ENCODE measurements around the gene RAB26. TPM values are rescaled to one million over a fixed set of nuclear protein-coding genes. Genes with fewer than 3 reads are reported as not detected.
"Not testable (repeated sequence)": the region's sequence is repeated elsewhere in the genome, so short reads cannot be mapped to it uniquely, and the experiment has no call there.

RAB26 gene
- polyA plus RNA-seq, 1 donor (not counting 4 experiments of a cell fraction or from before 2014, with no cell fraction given), result 0.58 TPM

GRCh38 chr16:2124694-2125444, 23.6 kb upstream of the RAB26 start:
- H3K36me3 ChIP-seq (ENCODE audit: control insufficient read depth in 2 of 2, extremely low read depth in 1 of 2, insufficient read depth in 2 of 2, low read length in 2 of 2); DNase-seq (ENCODE audit: low read depth, low spot score); H4K20me1 ChIP-seq (ENCODE audit: control insufficient read depth, extremely low read depth, insufficient read depth, low read length); H3K9me1 ChIP-seq (ENCODE audit: control insufficient read depth, extremely low read depth, insufficient read depth, low read length); H2AFZ ChIP-seq (ENCODE audit: control insufficient read depth, low read length); H3K27me3 ChIP-seq (ENCODE audit: control insufficient read depth, extremely low read depth, insufficient read depth, low read length); dilution Hi-C loops (cut with MboI; ENCODE audit: extremely low pct_ligation_motif_present, low sequenced_read_pairs); H3K9me3 ChIP-seq (ENCODE audit: control insufficient read depth, low read depth, low read length): not testable (repeated sequence)
- Histone ChIP-seq H3K4me2 (ENCODE audit: control insufficient read depth, extremely low read depth, insufficient read depth, low read depth, low read length) (peak overlapping the region; percentile 64), H3K9ac (ENCODE audit: control insufficient read depth, extremely low read depth, insufficient read depth, low read length) (peak overlapping the region; percentile 64), H3K4me3 (ENCODE audit: control insufficient read depth in 2 of 3, extremely low read depth in 1 of 3, insufficient read depth in 2 of 3, low read depth in 1 of 3, low read length in 3 of 3) (peak overlapping the region in 1 of 3 experiments; percentile 5), H3K27ac (ENCODE audit: control insufficient read depth, insufficient read depth, low read length) (peak overlapping the region; percentile 71), H3K79me2 (ENCODE audit: control insufficient read depth, insufficient read depth, low read length) (peaks cover 35% of the 10 kb centered on the region), H3K4me1 (ENCODE audit: control insufficient read depth, extremely low read depth, insufficient read depth, low read length) (peaks cover 47% of the 10 kb centered on the region)
- peak; percentile 90 for FAIRE-seq

DNA sequence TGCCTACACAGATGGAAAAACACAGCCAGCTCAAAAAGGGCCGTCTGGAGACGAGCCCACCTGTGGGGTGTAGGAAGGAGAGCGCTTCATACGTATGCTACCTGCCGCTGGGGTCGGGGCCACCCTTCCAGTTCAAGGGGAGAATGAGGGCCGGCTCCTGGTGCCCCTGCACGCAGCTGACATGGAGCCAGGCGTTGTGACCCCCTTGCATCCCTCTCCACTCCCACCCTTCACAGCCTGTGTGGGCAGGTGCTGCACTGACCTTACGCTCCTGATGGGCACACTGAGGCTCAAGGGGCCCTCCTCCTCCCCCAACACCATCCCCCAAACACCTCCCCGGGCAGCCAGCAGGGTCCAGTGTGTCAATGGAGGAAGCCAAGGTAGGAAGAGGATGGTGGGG, 22.8 kb upstream of the RAB26 start:
- FAIRE-seq; DNase-seq (ENCODE audit: low read depth, low spot score); dilution Hi-C loops (cut with MboI; ENCODE audit: extremely low pct_ligation_motif_present, low sequenced_read_pairs); H3K9me1 ChIP-seq (ENCODE audit: control insufficient read depth, extremely low read depth, insufficient read depth, low read length); H3K36me3 ChIP-seq (ENCODE audit: control insufficient read depth in 2 of 2, extremely low read depth in 1 of 2, insufficient read depth in 2 of 2, low read length in 2 of 2); H2AFZ ChIP-seq (ENCODE audit: control insufficient read depth, low read length); H4K20me1 ChIP-seq (ENCODE audit: control insufficient read depth, extremely low read depth, insufficient read depth, low read length); H3K9me3 ChIP-seq (ENCODE audit: control insufficient read depth, low read depth, low read length); H3K27me3 ChIP-seq (ENCODE audit: control insufficient read depth, extremely low read depth, insufficient read depth, low read length); H3K4me3 ChIP-seq (ENCODE audit: control insufficient read depth in 2 of 3, extremely low read depth in 1 of 3, insufficient read depth in 2 of 3, low read depth in 1 of 3, low read length in 3 of 3): not testable (repeated sequence)
- Histone ChIP-seq H3K79me2 (ENCODE audit: control insufficient read depth, insufficient read depth, low read length) (peaks cover 32% of the 10 kb centered on the region), H3K9ac (ENCODE audit: control insufficient read depth, extremely low read depth, insufficient read depth, low read length) (peak overlapping the region; percentile 64), H3K27ac (ENCODE audit: control insufficient read depth, insufficient read depth, low read length) (peak overlapping the region; percentile 43), H3K4me1 (ENCODE audit: control insufficient read depth, extremely low read depth, insufficient read depth, low read length) (peaks cover 54% of the 10 kb centered on the region), H3K4me2 (ENCODE audit: control insufficient read depth, extremely low read depth, insufficient read depth, low read depth, low read length) (peak overlapping the region; percentile 58)

- H3K27ac ChIP-seq (ENCODE audit: control insufficient read depth, insufficient read depth, low read length), result peak overlapping the region; percentile 31
- H3K9ac ChIP-seq (ENCODE audit: control insufficient read depth, extremely low read depth, insufficient read depth, low read length); H3K36me3 ChIP-seq (ENCODE audit: control insufficient read depth in 2 of 2, extremely low read depth in 1 of 2, insufficient read depth in 2 of 2, low read length in 2 of 2); H3K27me3 ChIP-seq (ENCODE audit: control insufficient read depth, extremely low read depth, insufficient read depth, low read length); H3K9me3 ChIP-seq (ENCODE audit: control insufficient read depth, low read depth, low read length); dilution Hi-C loops (cut with MboI; ENCODE audit: extremely low pct_ligation_motif_present, low sequenced_read_pairs); DNase-seq (ENCODE audit: low read depth, low spot score); H2AFZ ChIP-seq (ENCODE audit: control insufficient read depth, low read length); H4K20me1 ChIP-seq (ENCODE audit: control insufficient read depth, extremely low read depth, insufficient read depth, low read length); FAIRE-seq; H3K9me1 ChIP-seq (ENCODE audit: control insufficient read depth, extremely low read depth, insufficient read depth, low read length); H3K4me3 ChIP-seq (ENCODE audit: control insufficient read depth in 2 of 3, extremely low read depth in 1 of 3, insufficient read depth in 2 of 3, low read depth in 1 of 3, low read length in 3 of 3): not testable (repeated sequence)
- H3K79me2 ChIP-seq (ENCODE audit: control insufficient read depth, insufficient read depth, low read length), result peaks cover 31% of the 10 kb centered on the region
- peak overlapping the region; percentile 37 for H3K4me2 ChIP-seq (ENCODE audit: control insufficient read depth, extremely low read depth, insufficient read depth, low read depth, low read length)
- H3K4me1 ChIP-seq (ENCODE audit: control insufficient read depth, extremely low read depth, insufficient read depth, low read length), result peaks cover 54% of the 10 kb centered on the region
Measured at GRCh38 chr16:2126161-2126743, 22.2 kb upstream of the RAB26 start.

DNA sequence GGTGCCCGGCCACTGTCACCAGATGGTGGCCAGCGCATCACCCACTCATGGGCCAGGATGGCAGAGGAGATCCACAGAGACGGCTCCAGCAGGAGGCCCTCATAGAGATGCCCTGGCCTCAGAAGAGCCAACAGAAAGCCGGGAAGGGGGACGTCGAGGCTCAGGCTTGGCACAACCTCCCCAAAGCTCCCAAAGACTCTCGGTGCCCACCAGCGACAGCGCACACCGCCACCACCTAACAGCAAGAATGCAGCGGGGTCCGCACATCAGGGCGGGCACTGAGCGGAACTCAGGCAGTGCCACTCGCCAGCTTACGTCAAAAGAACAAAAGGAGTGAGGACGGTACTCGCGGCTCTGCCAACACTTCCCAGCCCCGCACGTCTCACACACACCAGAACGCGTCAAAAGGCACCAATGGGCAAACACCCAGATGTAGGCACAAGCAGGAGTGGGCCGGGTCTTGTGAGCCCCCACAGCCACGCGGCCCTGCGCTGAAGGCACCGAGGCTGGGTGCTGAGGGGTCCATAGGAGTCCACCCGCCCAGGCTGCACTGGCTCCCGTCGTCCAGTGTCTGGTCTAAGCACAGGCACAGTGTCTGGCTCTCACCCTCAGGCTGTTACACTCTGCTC, 21.4 kb upstream of the RAB26 start:
- peaks cover 49% of the 10 kb centered on the region for H3K4me1 ChIP-seq (ENCODE audit: control insufficient read depth, extremely low read depth, insufficient read depth, low read length)
- H3K4me3 ChIP-seq (ENCODE audit: control insufficient read depth in 2 of 3, extremely low read depth in 1 of 3, insufficient read depth in 2 of 3, low read depth in 1 of 3, low read length in 3 of 3); H3K9me3 ChIP-seq (ENCODE audit: control insufficient read depth, low read depth, low read length); H2AFZ ChIP-seq (ENCODE audit: control insufficient read depth, low read length); H3K36me3 ChIP-seq (ENCODE audit: control insufficient read depth in 2 of 2, extremely low read depth in 1 of 2, insufficient read depth in 2 of 2, low read length in 2 of 2); dilution Hi-C loops (cut with MboI; ENCODE audit: extremely low pct_ligation_motif_present, low sequenced_read_pairs); H3K27me3 ChIP-seq (ENCODE audit: control insufficient read depth, extremely low read depth, insufficient read depth, low read length); FAIRE-seq; DNase-seq (ENCODE audit: low read depth, low spot score); H4K20me1 ChIP-seq (ENCODE audit: control insufficient read depth, extremely low read depth, insufficient read depth, low read length); H3K9me1 ChIP-seq (ENCODE audit: control insufficient read depth, extremely low read depth, insufficient read depth, low read length): not testable (repeated sequence)
- H3K27ac ChIP-seq (ENCODE audit: control insufficient read depth, insufficient read depth, low read length), result peak overlapping the region; percentile 40
- peak overlapping the region; percentile 9 for H3K9ac ChIP-seq (ENCODE audit: control insufficient read depth, extremely low read depth, insufficient read depth, low read length)
- peaks cover 31% of the 10 kb centered on the region for H3K79me2 ChIP-seq (ENCODE audit: control insufficient read depth, insufficient read depth, low read length)
- H3K4me2 ChIP-seq (ENCODE audit: control insufficient read depth, extremely low read depth, insufficient read depth, low read depth, low read length), result peak overlapping the region; percentile 45
